SK-N-SH (cell line): Measurements from ENCODE around the gene CLEC4G. TPM values are rescaled to one million over a fixed set of nuclear protein-coding genes. Genes with fewer than 3 reads are reported as not detected.

ENCODE experiments used
- CTCF ChIA-PET: fragments of 300-600, 350-600 bp; formaldehyde crosslinking; extraction: SDS; loops from one replicate; lab custom pipeline; 2021; lab: Yijun Ruan, JAX
- POLR2A ChIA-PET: fragments of 350-600 bp; sonication (Branson Sonifier 250); formaldehyde crosslinking; extraction: SDS; loops from one replicate; lab custom pipeline; 2020; ENCODE audit warnings: antibody characterized with exemption, inconsistent platforms; lab: Yijun Ruan, JAX
- DNase-seq: peaks from one replicate; pipeline ENCODE4 v3.0.0; 2012
- H2AFZ ChIP-seq: fragments of 200-600 bp; sonication (generic); 2 replicates; pipeline ENCODE4 v1.8.1; 2016; ENCODE audit warnings: antibody characterized with exemption, mild to moderate bottlenecking, low read depth
- H3F3A ChIP-seq: fragments of 200-600 bp; sonication (generic); replicated peaks from 2 replicates; pipeline ENCODE3; 2016; ENCODE audit warnings: antibody characterized with exemption, mild to moderate bottlenecking; ENCODE audit not compliant: insufficient read depth
- H3K27ac ChIP-seq, 2 experiments: fragments of 200-500 bp in 1 of 2; fragments of 200-600 bp in 1 of 2; sonication (Bioruptor generic) in 1 of 2; sonication (generic), shearing (Covaris generic) in 1 of 2; 2 replicates each; pipeline versions ENCODE4 v1.5.1 to v1.6.1; 2014 to 2016; ENCODE audit warnings: low read depth in 2 of 2, inconsistent platforms in 1 of 2, low read length in 1 of 2, mild to moderate bottlenecking in 1 of 2, mixed read lengths in 1 of 2
- H3K27me3 ChIP-seq: fragments of 200-600 bp; sonication (generic), shearing (Covaris generic); 2 replicates; pipeline ENCODE4 v1.6.1; 2016; ENCODE audit warnings: mixed run types; ENCODE audit not compliant: insufficient read depth
- H3K36me3 ChIP-seq, 2 experiments: fragments of 200-500 bp in 1 of 2; fragments of 200-600 bp in 1 of 2; sonication (Bioruptor generic) in 1 of 2; sonication (generic) in 1 of 2; replicated peaks in 1 of 2; 2 replicates each; pipeline versions ENCODE3 to v1.5.1; 2014 to 2016; ENCODE audit warnings: low read length in 1 of 2, mild to moderate bottlenecking in 1 of 2; ENCODE audit not compliant: insufficient read depth in 2 of 2, control insufficient read depth in 1 of 2
- H3K4me1 ChIP-seq, 2 experiments: fragments of 200-500 bp in 1 of 2; fragments of 200-600 bp in 1 of 2; sonication (Bioruptor generic) in 1 of 2; sonication (generic), shearing (Covaris generic) in 1 of 2; 2 replicates each; pipeline versions ENCODE4 v1.5.1 to v1.6.1; 2014 to 2016; ENCODE audit warnings: low read depth in 1 of 2, low read length in 1 of 2, mixed run types in 1 of 2; ENCODE audit not compliant: insufficient read depth in 2 of 2, control insufficient read depth in 1 of 2
- H3K4me2 ChIP-seq: fragments of 200-600 bp; sonication (generic), shearing (Covaris generic); 2 replicates; pipeline ENCODE4 v1.6.1; 2017; ENCODE audit warnings: mixed run types
- H3K4me3 ChIP-seq, 2 experiments: fragments of 200-500 bp in 1 of 2; fragments of 200-600 bp in 1 of 2; sonication (Bioruptor generic) in 1 of 2; sonication (generic), shearing (Covaris generic) in 1 of 2; 2 replicates each; pipeline versions ENCODE4 v1.5.1 to v1.8.1; 2014 to 2016; ENCODE audit warnings: low read depth in 2 of 2, inconsistent platforms in 1 of 2, low read length in 1 of 2, mild to moderate bottlenecking in 1 of 2, mixed read lengths in 1 of 2, moderate library complexity in 1 of 2
- H3K79me2 ChIP-seq: fragments of 200-600 bp; sonication (generic); 2 replicates; pipeline ENCODE4 v1.8.1; 2017; ENCODE audit warnings: mild to moderate bottlenecking; ENCODE audit not compliant: insufficient read depth
- H3K9ac ChIP-seq: fragments of 200-600 bp; sonication (generic); 2 replicates; pipeline ENCODE4 v1.6.1; 2017; ENCODE audit warnings: mixed run types
- H3K9me2 ChIP-seq: fragments of 200-600 bp; sonication (generic); 2 replicates; pipeline ENCODE4 v1.6.1; 2017; ENCODE audit warnings: mixed run types
- H3K9me3 ChIP-seq: fragments of 200-600 bp; sonication (generic); 2 replicates; pipeline ENCODE4 v1.6.1; 2017; ENCODE audit warnings: mixed run types, mild to moderate bottlenecking, moderate library complexity
- H4K20me1 ChIP-seq: fragments of 200-600 bp; sonication (generic); 2 replicates; pipeline ENCODE4 v1.6.1; 2017; ENCODE audit warnings: mild to moderate bottlenecking, mixed run types; ENCODE audit not compliant: insufficient read depth
- CHD2 ChIP-seq: fragments of 150-350 bp; IDR thresholded peaks from 2 replicates; pipeline ENCODE4 v1.6.1; 2018; ENCODE audit warnings: low read length; ENCODE audit not compliant: partially characterized antibody
- EP300 ChIP-seq, 2 experiments: IDR thresholded peaks; 2 replicates each; pipeline versions ENCODE4 v1.4.0 to v1.6.1; 2012; ENCODE audit warnings: borderline replicate concordance in 1 of 2, low read depth in 1 of 2, low read length in 1 of 2
- GABPA ChIP-seq: IDR thresholded peaks from 2 replicates; pipeline ENCODE4 v1.4.0; 2012; ENCODE audit warnings: low read depth, mild to moderate bottlenecking
- JUND ChIP-seq: IDR thresholded peaks from 2 replicates; pipeline ENCODE4 v1.4.0; 2012
- POLR2AphosphoS5 ChIP-seq: IDR thresholded peaks from 2 replicates; pipeline ENCODE4 v1.6.1; 2012; ENCODE audit warnings: low read depth, low read length
- TCF12 ChIP-seq: IDR thresholded peaks from 2 replicates; pipeline ENCODE4 v1.4.0; 2012
- TEAD4 ChIP-seq: IDR thresholded peaks from 2 replicates; pipeline ENCODE4 v1.4.0; 2012; ENCODE audit warnings: mild to moderate bottlenecking, borderline replicate concordance; ENCODE audit not compliant: insufficient read depth
- USF2 ChIP-seq: fragments of 150-350 bp; IDR thresholded peaks from 2 replicates; pipeline ENCODE4 v1.6.1; 2017; ENCODE audit warnings: antibody characterized with exemption, low read length, low read depth, borderline replicate concordance
- WGBS: methylation state at CpG from one replicate; pipeline ENCODE4 v1.1.6; 2017; ENCODE audit warnings: low lambda C conversion rate; 5-methylcytosine and 5-hydroxymethylcytosine counted together
- polyA plus RNA-seq, 3 experiments: library from polyadenylated mRNA; depleted of rRNA; stranded (reverse); fragments of >200 nt; gene quantifications; 2 replicates each; pipeline ENCODE4 v1.2.3, GENCODE V29; 2012
- TF ChIP-seq, protein P1 (sequence below): IDR thresholded peaks from 2 replicates; pipeline ENCODE4 v1.4.0; 2012; ENCODE audit warnings: low read depth
- TF ChIP-seq, protein P2 (sequence below): IDR thresholded peaks from 2 replicates; pipeline ENCODE4 v1.4.0; 2012; ENCODE audit warnings: low read depth, borderline replicate concordance
- TF ChIP-seq, protein P3 (sequence below): fragments of 200-600 bp; sonication (generic); IDR thresholded peaks from 2 replicates; pipeline ENCODE4 v1.6.1; 2017; ENCODE audit warnings: antibody characterized with exemption, mild to moderate bottlenecking, moderate library complexity

Gene CLEC4G
- polyA plus RNA-seq, 1 of the 3 experiments (the other 2 are of a cell fraction), result not detected

DNA sequence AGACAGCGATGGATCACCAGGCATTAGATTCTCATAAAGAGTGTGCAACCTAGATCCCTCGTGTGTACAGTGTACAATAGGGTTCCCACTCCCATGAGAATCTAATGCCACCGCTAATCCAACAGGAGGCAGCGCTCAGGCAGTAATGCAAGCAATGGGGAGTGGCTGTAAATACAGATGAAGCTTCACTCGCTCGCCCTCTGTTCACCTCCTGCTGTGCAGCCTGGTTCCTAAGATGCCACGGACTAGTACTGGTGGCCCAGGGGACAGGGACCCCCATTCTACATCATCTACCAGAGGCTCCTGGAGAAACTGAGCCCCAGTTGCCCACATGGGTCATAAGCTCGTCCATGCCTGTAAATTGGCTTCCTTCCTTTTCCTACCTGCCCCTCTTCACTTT lies 39.2 kb upstream of the CLEC4G start:
- POLR2A ChIA-PET, result no interaction called here
- peaks cover 87% of the 10 kb centered on the region for H3K27me3 ChIP-seq

GRCh38 chr19:7769171-7769570 lies 37.3 kb upstream of the CLEC4G start:
- POLR2A ChIA-PET, result no interaction called here
- CTCF ChIA-PET, result no interaction called here

More for the DNA sequence above, 39.2 kb upstream of the CLEC4G start:
- no peak for TF ChIP-seq USF2
- no peaks in the 10 kb centered on the region for H3K4me1 ChIP-seq
- DNase-seq, result no peak
- no peak overlapping the region for H3K27ac ChIP-seq
- no peak overlapping the region for H3K9ac ChIP-seq
- no peak overlapping the region for H3K4me3 ChIP-seq
- no peaks in the 10 kb centered on the region for H3F3A ChIP-seq
- 0% methylated on average over 4 of the region's 8 CpGs for WGBS
- no peaks in the 10 kb centered on the region for H3K36me3 ChIP-seq
- no peaks in the 10 kb centered on the region for H3K79me2 ChIP-seq
- no peak overlapping the region for H2AFZ ChIP-seq
- H4K20me1 ChIP-seq, result no peaks in the 10 kb centered on the region
- H3K9me3 ChIP-seq, result no peaks in the 10 kb centered on the region
- H3K9me2 ChIP-seq, result no peaks in the 10 kb centered on the region
- CTCF ChIA-PET, result interaction anchor here (0.6 to 2.7 kb wide), 3 partner anchors 24 to 160 kb away, joined by 3 to 12 read pairs (median 3); partner anchors contain the start of gene CD209
- H3K4me2 ChIP-seq, result no peak overlapping the region

More at GRCh38 chr19:7769171-7769570, 37.3 kb upstream of the CLEC4G start:
- Histone ChIP-seq H3K36me3 (no peaks in the 10 kb centered on the region), H3K9me3 (no peaks in the 10 kb centered on the region), H3K79me2 (no peaks in the 10 kb centered on the region), H4K20me1 (no peaks in the 10 kb centered on the region), H3K9me2 (no peaks in the 10 kb centered on the region), H3K4me1 (no peaks in the 10 kb centered on the region), H3K4me2 (no peak overlapping the region), H3F3A (no peaks in the 10 kb centered on the region), H2AFZ (no peak overlapping the region), H3K9ac (no peak overlapping the region), H3K4me3 (no peak overlapping the region), H3K27me3 (peaks cover 73% of the 10 kb centered on the region), H3K27ac (no peak overlapping the region)
- no peak for TF ChIP-seq EP300 (IDR thresholded peaks at IDR 0.05; ENCODE audit: borderline replicate concordance in 1 of 2, low read depth in 1 of 2, low read length in 1 of 2)
- TF ChIP-seq POLR2AphosphoS5, result no peak
- TF ChIP-seq CHD2, result no peak
- TF ChIP-seq, protein P1, sequence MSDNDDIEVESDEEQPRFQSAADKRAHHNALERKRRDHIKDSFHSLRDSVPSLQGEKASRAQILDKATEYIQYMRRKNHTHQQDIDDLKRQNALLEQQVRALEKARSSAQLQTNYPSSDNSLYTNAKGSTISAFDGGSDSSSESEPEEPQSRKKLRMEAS, result no peak
- TF ChIP-seq, protein P2, sequence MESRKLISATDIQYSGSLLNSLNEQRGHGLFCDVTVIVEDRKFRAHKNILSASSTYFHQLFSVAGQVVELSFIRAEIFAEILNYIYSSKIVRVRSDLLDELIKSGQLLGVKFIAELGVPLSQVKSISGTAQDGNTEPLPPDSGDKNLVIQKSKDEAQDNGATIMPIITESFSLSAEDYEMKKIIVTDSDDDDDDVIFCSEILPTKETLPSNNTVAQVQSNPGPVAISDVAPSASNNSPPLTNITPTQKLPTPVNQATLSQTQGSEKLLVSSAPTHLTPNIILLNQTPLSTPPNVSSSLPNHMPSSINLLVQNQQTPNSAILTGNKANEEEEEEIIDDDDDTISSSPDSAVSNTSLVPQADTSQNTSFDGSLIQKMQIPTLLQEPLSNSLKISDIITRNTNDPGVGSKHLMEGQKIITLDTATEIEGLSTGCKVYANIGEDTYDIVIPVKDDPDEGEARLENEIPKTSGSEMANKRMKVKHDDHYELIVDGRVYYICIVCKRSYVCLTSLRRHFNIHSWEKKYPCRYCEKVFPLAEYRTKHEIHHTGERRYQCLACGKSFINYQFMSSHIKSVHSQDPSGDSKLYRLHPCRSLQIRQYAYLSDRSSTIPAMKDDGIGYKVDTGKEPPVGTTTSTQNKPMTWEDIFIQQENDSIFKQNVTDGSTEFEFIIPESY, result no peak
- TF ChIP-seq TCF12, result no peak
- TF ChIP-seq JUND, result no peak
- TF ChIP-seq TEAD4, result no peak
- TF ChIP-seq, protein P3, sequence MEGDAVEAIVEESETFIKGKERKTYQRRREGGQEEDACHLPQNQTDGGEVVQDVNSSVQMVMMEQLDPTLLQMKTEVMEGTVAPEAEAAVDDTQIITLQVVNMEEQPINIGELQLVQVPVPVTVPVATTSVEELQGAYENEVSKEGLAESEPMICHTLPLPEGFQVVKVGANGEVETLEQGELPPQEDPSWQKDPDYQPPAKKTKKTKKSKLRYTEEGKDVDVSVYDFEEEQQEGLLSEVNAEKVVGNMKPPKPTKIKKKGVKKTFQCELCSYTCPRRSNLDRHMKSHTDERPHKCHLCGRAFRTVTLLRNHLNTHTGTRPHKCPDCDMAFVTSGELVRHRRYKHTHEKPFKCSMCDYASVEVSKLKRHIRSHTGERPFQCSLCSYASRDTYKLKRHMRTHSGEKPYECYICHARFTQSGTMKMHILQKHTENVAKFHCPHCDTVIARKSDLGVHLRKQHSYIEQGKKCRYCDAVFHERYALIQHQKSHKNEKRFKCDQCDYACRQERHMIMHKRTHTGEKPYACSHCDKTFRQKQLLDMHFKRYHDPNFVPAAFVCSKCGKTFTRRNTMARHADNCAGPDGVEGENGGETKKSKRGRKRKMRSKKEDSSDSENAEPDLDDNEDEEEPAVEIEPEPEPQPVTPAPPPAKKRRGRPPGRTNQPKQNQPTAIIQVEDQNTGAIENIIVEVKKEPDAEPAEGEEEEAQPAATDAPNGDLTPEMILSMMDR, result no peak
- no peak for TF ChIP-seq GABPA
- DNase-seq, result no peak
- WGBS, result 0% methylated on average over 2 of the region's 2 CpGs
